Measurements from ENCODE around the gene TRPM3.

Gene TRPM3

DNA sequence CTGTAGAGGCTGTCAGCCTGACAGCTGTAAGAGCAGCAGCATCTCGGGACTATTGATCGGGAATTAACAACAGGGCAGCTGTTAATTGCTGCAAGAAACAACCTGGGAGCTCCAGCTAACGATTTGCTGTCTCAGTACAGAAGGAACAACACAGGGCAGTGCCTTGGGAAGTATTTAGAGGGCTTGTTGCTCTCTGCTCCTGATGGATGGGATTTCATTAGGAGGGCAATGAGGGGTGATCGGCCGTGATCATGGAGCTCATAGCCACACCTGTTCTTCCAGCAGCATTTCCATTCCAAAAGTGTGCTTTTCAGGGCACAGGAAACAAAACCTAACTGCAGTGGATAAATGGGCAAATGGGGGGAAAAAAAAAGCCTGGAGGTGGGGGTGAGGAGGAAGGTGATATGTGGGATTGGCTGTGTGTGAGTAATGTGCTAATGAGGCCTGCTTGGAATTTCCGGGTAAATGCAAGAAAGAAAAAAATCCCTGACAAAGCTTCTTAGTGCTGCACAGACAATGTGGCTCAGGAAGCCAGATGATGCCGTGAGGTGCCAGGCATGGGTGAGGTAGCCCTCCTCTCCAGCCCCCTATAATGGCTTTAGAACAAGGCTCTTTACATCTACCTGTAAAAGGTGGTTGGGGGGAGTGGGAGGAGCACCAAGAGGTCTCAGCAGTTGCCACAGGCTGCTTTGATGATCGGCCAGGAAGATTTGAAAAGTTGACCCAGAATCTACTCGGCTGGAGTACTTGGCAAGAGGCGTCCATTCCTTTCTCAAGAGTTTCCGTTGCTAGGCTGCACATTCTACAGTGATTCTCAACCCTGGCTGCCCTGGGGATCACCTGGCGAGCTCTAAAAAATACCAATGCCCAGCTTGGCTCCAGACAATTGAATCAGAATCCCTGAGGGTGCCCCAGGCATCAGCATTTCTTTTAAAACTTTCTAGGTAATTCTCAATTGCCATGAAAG lies 567.4 kb downstream of the TRPM3 start:
- DNase-seq (ENCODE audit: low read depth), result no peak

DNA sequence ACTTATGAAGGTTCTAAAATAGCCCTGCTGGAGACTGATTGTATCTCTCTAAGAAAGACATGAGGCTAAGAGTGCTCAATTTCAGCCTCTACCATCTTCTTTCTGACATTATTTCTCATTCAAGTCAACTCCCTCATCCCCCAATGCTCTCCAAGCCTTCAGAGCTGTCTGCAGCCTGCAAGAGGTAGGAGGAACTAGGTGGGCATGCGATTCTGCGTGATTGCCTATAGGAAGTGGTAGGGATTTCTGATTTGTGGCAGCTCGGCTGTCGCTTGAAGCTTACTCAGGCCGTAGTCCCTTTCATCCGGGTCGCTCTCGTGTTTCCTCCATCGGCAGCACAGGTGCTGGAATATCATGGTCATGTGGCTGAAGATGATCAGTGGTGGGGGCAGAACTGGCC lies 568.9 kb downstream of the TRPM3 start:
- DNase-seq (ENCODE audit: low read depth), result no peak

- DNase-seq (ENCODE audit: low read depth), result no peak
Observed at GRCh38 chr9:70551801-70552200, 569.6 kb downstream of the TRPM3 start.

DNA sequence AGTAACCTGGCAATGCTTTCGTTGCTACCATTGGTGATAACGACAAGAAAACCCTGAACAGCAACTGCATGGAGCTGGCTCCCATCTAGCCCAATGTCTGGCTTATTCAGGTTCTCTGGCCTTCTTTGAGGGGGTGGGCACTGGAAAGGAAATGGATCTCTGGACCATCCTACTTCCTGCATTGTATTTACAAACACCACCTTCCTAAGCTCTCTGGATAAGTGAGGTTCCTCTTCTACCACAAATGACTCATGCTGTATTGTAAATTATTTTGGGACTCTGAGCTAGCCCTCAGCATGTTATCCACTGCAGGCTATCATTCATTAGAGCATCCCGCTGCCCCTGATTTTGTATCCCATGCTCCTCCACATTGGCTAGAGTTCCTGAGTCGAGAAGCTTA lies 570.0 kb downstream of the TRPM3 start:
- DNase-seq (ENCODE audit: low read depth), result no peak

GRCh38 chr9:70549926-70550325 lies 571.5 kb downstream of the TRPM3 start:
- no peak for DNase-seq (ENCODE audit: low read depth)

DNA sequence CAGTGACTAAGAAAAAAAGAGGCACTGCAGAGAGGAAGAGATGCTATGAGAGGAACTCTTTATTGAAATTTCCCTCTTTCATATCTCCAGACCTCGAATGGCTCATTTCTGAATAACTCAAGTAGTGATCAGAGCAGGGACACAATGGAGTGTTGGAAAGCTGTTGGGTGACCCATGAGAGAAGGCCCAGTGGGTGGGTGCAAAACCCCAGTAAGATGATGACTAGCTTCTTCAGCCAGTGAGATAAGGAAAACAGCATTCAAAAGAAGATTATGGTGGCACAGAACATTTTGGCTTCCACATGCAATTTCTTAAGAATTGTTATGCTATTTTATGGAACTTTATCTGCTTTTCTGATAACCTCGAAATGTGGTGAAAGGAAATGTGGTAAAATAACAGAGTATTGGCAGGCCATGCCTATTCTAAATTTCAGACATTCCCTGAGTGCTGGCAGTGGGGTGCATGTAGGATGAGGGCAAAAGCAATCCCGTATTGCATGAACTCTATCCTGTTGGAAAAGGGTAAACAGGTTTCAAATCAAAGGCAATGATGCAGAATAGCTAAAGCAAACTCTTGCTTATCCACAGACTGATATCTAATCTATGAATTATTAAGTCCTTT lies 579.0 kb downstream of the TRPM3 start:
- DNase-seq (ENCODE audit: low read depth), result no peak

GRCh38 chr9:70540016-70540415 lies 581.4 kb downstream of the TRPM3 start:
- DNase-seq (ENCODE audit: low read depth), result no peak

DNA sequence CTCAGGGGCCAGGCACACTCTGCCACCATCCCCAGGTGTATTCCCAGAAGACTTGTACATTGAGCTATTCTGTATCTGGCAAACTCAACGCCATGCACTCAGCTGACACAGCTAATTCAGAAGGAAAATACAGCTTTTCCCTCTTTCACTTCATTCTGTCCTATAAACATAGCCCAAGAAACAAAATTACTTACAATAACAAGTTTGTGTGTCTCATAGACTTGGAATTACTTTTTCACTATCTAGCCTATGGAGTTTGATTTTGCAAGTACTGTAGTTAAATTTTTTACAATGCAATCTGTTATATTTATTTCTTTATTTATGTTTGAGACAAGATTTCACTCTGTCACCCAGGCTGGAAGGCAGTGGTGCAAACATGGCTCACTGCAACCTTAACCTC lies 581.9 kb downstream of the TRPM3 start:
- DNase-seq (ENCODE audit: low read depth), result no peak

- no peak for DNase-seq (ENCODE audit: low read depth)
Observed at GRCh38 chr9:70539001-70539400, 582.4 kb downstream of the TRPM3 start.

DNA sequence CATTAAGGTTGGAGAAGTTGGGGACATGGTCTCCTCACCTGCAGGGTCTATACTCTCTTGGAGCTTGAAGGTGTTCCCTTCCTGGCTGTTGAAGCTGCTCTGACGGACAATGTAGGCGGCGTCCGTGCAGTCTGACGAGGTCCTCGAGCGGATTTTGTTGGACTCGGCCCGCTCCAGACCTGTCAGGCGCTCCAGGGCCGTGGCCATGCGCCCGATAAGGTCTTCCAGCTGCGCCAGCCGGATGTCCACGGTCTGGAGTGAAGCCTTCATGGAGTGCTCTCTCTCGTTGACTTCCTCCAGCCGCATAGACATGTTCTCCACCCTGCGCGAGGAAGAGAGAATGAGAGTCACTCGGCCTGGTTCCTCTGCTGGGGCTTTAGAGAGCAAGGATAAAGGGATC lies 584.3 kb downstream of the TRPM3 start:
- DNase-seq (ENCODE audit: low read depth), result no peak

DNA sequence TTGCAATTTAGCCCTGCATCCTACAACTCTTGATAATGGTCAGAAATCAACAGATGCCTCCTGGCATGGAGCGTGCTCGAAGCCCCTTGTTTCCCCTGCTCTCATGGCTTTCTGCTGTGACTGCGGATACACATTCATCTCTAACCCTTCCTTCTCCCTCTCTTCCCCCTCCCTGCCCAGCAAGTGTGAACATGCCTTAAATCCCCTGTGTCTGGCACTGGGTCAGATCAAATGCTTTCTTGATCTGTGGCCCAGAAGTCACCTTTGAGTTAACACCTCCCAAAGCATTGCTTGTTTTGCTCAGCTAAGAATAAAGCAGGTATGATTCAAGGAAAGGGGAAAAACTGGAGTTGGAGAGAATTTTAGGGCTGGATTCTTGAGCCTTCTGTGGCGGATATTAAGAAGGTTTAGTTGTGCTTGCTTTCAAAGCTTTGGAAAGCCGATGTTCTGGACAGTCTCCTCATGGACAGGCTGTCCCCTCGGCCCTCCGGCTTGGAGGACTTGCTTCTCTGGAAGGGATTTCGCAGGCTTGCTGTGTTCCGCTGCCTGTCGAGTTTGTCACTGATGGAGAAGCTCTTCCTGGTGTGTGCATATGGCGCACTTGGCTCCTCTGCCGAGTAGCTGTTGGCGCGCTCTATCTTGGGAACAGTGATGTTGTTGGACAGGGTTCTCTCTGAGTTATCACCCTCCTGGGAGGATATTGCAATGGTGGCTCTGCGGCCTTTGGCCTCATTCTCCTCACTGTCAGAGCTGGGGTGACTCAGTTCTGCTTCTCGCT lies 585.7 kb downstream of the TRPM3 start:
- DNase-seq (ENCODE audit: low read depth), result no peak

DNA sequence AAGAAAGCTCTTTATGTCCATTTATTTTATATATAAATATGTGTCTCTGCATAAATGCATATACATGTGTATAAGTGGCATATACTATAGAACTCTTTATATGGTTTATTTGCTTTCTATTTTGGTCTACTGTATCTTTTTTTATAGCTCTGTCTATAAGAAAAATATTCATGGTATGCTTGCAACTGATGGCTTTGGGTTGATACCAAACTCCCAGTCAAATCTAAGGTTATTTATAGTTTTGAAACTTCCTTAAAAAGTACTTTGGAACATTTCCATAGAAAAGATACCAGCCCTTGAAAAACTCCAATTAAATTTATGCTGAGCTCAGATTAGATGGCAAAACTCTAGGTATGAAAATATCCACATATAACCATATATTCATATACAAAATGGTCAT lies 587.0 kb downstream of the TRPM3 start:
- no peak for DNase-seq (ENCODE audit: low read depth)

GRCh38 chr9:70534061-70534460 lies 587.4 kb downstream of the TRPM3 start:
- DNase-seq (ENCODE audit: low read depth), result no peak

DNA sequence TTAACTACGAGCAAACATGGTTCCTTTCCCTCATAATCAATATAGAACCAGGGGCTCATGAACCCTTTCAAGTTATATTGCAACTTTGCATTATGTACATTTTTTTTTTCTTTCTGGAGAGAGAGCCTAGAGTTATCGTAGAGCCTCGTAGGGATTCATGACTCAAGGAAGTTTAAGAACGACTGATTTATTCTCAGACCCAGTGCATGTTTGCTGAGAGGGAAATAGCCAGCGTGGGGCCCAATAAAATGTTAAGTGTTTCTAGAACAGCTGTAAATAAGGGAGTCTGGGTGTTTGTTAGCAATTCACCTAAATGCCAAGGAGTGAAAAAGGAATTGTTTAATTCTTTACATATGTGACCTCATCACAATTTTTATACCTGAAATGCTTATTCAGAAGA lies 587.9 kb downstream of the TRPM3 start:
- no peak for DNase-seq (ENCODE audit: low read depth)

DNA sequence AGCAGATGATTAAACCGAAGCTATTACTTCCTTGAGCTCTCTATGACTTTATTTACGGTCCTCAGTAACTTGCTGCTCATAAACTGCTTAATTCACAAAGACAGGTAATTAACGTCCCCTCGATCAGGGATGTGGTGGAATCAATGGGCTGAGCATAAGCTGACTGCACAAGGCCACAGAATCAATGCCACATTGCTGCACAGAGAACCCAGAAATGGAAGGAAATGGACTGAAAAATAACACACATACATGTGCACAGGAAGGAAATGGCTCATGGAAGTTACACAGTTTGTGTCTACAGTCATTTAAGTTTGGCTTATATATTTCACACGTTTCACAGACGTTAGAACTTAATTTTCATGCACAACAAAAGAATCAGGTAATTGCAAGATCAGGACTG lies 588.7 kb downstream of the TRPM3 start:
- DNase-seq (ENCODE audit: low read depth), result no peak

GRCh38 chr9:70531311-70531710 lies 590.1 kb downstream of the TRPM3 start:
- no peak for DNase-seq (ENCODE audit: low read depth)

- DNase-seq (ENCODE audit: low read depth), result no peak
Observed at GRCh38 chr9:70530716-70531115, 590.7 kb downstream of the TRPM3 start.

GRCh38 chr9:70529833-70530232 lies 591.6 kb downstream of the TRPM3 start:
- DNase-seq (ENCODE audit: low read depth), result no peak

- DNase-seq (ENCODE audit: low read depth), result no peak
Observed at GRCh38 chr9:70529377-70529776, 592.0 kb downstream of the TRPM3 start.

- DNase-seq (ENCODE audit: low read depth), result no peak
Observed at GRCh38 chr9:70526902-70527301, 594.5 kb downstream of the TRPM3 start.

DNA sequence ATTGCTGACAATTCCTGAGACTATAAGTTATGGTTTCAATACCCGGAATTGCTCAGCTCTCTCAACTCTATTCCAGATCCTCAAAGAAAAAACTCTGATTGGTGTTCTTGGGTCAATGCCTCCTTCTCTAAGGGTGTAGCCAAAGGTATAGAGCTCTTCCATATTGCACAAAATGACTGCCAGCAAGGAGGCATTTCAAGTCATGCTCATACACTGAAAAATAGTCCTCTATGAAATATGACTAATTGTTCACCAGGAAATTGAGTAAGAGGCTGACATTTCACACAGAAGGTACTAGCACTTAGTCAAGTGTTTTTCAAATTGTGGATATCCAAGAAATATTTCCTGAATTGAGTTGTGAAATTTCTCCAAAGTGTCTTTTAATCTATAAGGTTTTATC lies 595.9 kb downstream of the TRPM3 start:
- DNase-seq (ENCODE audit: low read depth), result no peak

DNA sequence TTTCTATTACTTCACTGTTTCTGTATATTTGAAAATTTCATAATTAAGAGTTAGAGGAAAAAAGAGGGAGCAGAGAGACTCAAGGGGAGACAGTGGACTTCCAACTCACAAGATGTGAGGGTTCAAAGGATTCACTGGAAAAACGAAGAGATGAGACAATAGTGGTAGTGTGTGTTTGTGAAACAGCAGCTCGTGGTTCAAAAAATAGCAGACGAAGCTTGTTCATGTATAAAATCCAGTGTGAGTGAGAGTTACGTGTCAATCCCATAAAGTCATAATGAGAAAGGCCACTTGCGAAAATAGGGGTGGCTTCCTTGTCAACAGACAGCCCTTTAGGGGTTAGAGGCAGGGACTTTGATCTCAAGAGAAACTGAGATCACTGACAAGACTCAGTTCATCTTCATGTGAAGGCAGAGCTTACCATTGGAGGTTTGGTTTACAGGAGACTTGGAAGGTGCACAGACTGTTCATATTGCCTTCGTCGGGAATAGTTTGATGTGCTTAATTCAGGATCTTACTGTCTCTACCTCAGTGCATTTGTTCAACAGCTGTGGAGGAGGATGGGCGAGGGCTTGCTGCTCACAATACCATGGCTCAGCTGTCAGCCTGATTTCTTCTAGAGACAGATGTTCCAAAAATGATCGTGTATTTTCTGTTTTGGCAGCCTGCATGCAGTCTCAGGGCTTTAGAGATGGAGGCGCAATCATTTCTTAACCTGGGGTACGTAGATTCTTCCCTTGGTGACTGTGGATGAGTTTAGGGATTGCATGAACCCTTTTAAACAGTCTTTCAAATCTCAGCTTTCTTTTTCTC lies 601.3 kb downstream of the TRPM3 start:
- no peak for DNase-seq (ENCODE audit: low read depth)
